ENCODE results near the gene ZCCHC7. TPM values are rescaled to one million over a fixed set of nuclear protein-coding genes. Genes with fewer than 3 reads are reported as not detected.

The ZCCHC7 gene
- total RNA-seq, 1 experiment from 2014 or later = 27.9 TPM

- Histone ChIP-seq H3K9me3 (ENCODE audit: low read depth, low read length, poor library complexity, severe bottlenecking) (no peaks in the 10 kb centered on the region), H3K27ac (ENCODE audit: low read depth, low read length, poor library complexity, severe bottlenecking) (no peak overlapping the region), H3K27me3 (replicated peaks; ENCODE audit: insufficient read depth, low read depth, low read length, poor library complexity) (no peaks in the 10 kb centered on the region), H3K4me1 (ENCODE audit: insufficient read depth, low read length, poor library complexity, severe bottlenecking) (no peaks in the 10 kb centered on the region), H3K4me3 (ENCODE audit: low read depth, low read length, poor library complexity, severe bottlenecking) (no peak overlapping the region), H3K36me3 (ENCODE audit: insufficient read depth, low read length, poor library complexity, severe bottlenecking) (no peaks in the 10 kb centered on the region)
- intact Hi-C loops (cut with micrococcal nuclease; ENCODE audit: unreplicated experiment) = no loop called here
- BruUV-seq (replicated peaks) = no TSS peak
- CTCF ChIA-PET = no interaction called here
- no peak for TF ChIP-seq EZH2 (IDR thresholded peaks at IDR 0.05; ENCODE audit: borderline replicate concordance, low read depth, low read length, poor library complexity, severe bottlenecking)
- TF ChIP-seq CTCF (conservative IDR thresholded peaks at IDR 0.05; ENCODE audit: low read depth, low read length) = no peak
- DNase-seq (ENCODE audit: low spot score) = no peak
- POLR2A ChIA-PET (ENCODE audit: low non-redundant PET) = no interaction called here
These were observed 285.0 kb downstream of the ZCCHC7 start for GRCh38 chr9:37405350-37405749.

- no peaks in the 10 kb centered on the region for H3K4me1 ChIP-seq (ENCODE audit: insufficient read depth, low read length, poor library complexity, severe bottlenecking)
- no peak overlapping the region for H3K4me3 ChIP-seq (ENCODE audit: low read depth, low read length, poor library complexity, severe bottlenecking)
- BruUV-seq (replicated peaks) = no TSS peak
- H3K9me3 ChIP-seq (ENCODE audit: low read depth, low read length, poor library complexity, severe bottlenecking) = no peaks in the 10 kb centered on the region
- no peaks in the 10 kb centered on the region for H3K36me3 ChIP-seq (ENCODE audit: insufficient read depth, low read length, poor library complexity, severe bottlenecking)
- H3K27me3 ChIP-seq (replicated peaks; ENCODE audit: insufficient read depth, low read depth, low read length, poor library complexity) = no peaks in the 10 kb centered on the region
- intact Hi-C loops (cut with micrococcal nuclease; ENCODE audit: unreplicated experiment) = no loop called here
- POLR2A ChIA-PET (ENCODE audit: low non-redundant PET) = no interaction called here
- no peak for DNase-seq (ENCODE audit: low spot score)
- TF ChIP-seq EZH2 (IDR thresholded peaks at IDR 0.05; ENCODE audit: borderline replicate concordance, low read depth, low read length, poor library complexity, severe bottlenecking) (no peak), CTCF (conservative IDR thresholded peaks at IDR 0.05; ENCODE audit: low read depth, low read length) (no peak)
- H3K27ac ChIP-seq (ENCODE audit: low read depth, low read length, poor library complexity, severe bottlenecking) = no peak overlapping the region
- CTCF ChIA-PET = interaction anchor here (0.6 kb wide), 1 partner anchor 31 kb away, joined by 3 read pairs; no protein-coding TSS in a partner anchor
These were observed 285.5 kb downstream of the ZCCHC7 start for GRCh38 chr9:37405764-37406380.

- no peak for TF ChIP-seq CTCF (conservative IDR thresholded peaks at IDR 0.05; ENCODE audit: low read depth, low read length)
- POLR2A ChIA-PET (ENCODE audit: low non-redundant PET) = no interaction called here
- no peaks in the 10 kb centered on the region for H3K36me3 ChIP-seq (ENCODE audit: insufficient read depth, low read length, poor library complexity, severe bottlenecking)
- H3K4me1 ChIP-seq (ENCODE audit: insufficient read depth, low read length, poor library complexity, severe bottlenecking) = no peaks in the 10 kb centered on the region
- no peaks in the 10 kb centered on the region for H3K9me3 ChIP-seq (ENCODE audit: low read depth, low read length, poor library complexity, severe bottlenecking)
- intact Hi-C loops (cut with micrococcal nuclease; ENCODE audit: unreplicated experiment) = no loop called here
- no peaks in the 10 kb centered on the region for H3K27me3 ChIP-seq (replicated peaks; ENCODE audit: insufficient read depth, low read depth, low read length, poor library complexity)
- CTCF ChIA-PET = interaction anchor here (0.5 to 0.7 kb wide), 3 partner anchors 23 to 650 kb away, joined by 3 read pairs; no protein-coding TSS in a partner anchor
- H3K27ac ChIP-seq (ENCODE audit: low read depth, low read length, poor library complexity, severe bottlenecking) = no peak overlapping the region
- H3K4me3 ChIP-seq (ENCODE audit: low read depth, low read length, poor library complexity, severe bottlenecking) = no peak overlapping the region
- no peak for DNase-seq (ENCODE audit: low spot score)
- BruUV-seq (replicated peaks) = no TSS peak
These were observed 286.4 kb downstream of the ZCCHC7 start for GRCh38 chr9:37406603-37407401.

All from A673 (cell line).